SU-DHL-6 (cell line): Measurements from ENCODE around the gene CTDP1.
A peak's percentile ranks its signal among the peaks of the same experiment; 100 is the strongest.

Experiments
- H2AFZ ChIP-seq: fragments of 200-600 bp; sonication (generic); 2 replicates; pipeline ENCODE4 v1.6.1; 2014; ENCODE audit warnings: low read depth, mild to moderate bottlenecking, moderate library complexity, mixed read lengths, antibody characterized with exemption, low read length; ENCODE audit not compliant: severe bottlenecking
- H3F3A ChIP-seq: fragments of 200-600 bp; shearing (Covaris generic); 2 replicates; pipeline ENCODE4 v1.6.0; 2016; ENCODE audit warnings: antibody characterized with exemption, mild to moderate bottlenecking; ENCODE audit not compliant: insufficient read depth
- H3K27ac ChIP-seq: fragments of 200-600 bp; sonication (generic); 2 replicates; pipeline ENCODE4 v1.5.1; 2016; ENCODE audit warnings: low read depth, mild to moderate bottlenecking, low read length, moderate library complexity, mixed read lengths
- H3K27me3 ChIP-seq: fragments of 200-600 bp; sonication (generic), shearing (Covaris generic); 2 replicates; pipeline ENCODE4 v1.6.0; 2014; ENCODE audit warnings: mild to moderate bottlenecking, low read length
- H3K36me3 ChIP-seq: fragments of 200-600 bp; sonication (generic); 2 replicates; pipeline ENCODE4 v1.6.1; 2014; ENCODE audit warnings: mild to moderate bottlenecking, low read length, mixed read lengths
- H3K4me2 ChIP-seq: fragments of 300-600, 200-600 bp; shearing (Covaris generic), sonication (generic); 2 replicates; pipeline ENCODE4 v1.6.0; 2014; ENCODE audit warnings: low read length, low read depth, mild to moderate bottlenecking; ENCODE audit not compliant: poor library complexity, severe bottlenecking
- H3K4me3 ChIP-seq: fragments of 200-600 bp; sonication (generic); 2 replicates; pipeline ENCODE4 v1.5.1; 2014; ENCODE audit warnings: antibody characterized with exemption, low read length, mild to moderate bottlenecking, mixed read lengths; ENCODE audit not compliant: insufficient read depth, poor library complexity, severe bottlenecking
- H3K79me2 ChIP-seq: fragments of 200-600 bp; sonication (generic); 2 replicates; pipeline ENCODE4 v1.6.1; 2014; ENCODE audit warnings: mild to moderate bottlenecking, low read length, moderate library complexity; ENCODE audit not compliant: insufficient read depth
- H3K9ac ChIP-seq: fragments of 200-600 bp; sonication (generic); 2 replicates; pipeline ENCODE4 v1.7.0; 2014; ENCODE audit warnings: mild to moderate bottlenecking, low read length
- H3K9me2 ChIP-seq: fragments of 200-600 bp; sonication (generic); replicated peaks from 2 replicates; pipeline ENCODE4 v1.6.1; 2014; ENCODE audit warnings: low read length; ENCODE audit not compliant: insufficient read depth
- H3K9me3 ChIP-seq: fragments of 200-600 bp; sonication (generic); 2 replicates; pipeline ENCODE4 v1.6.1; 2014; ENCODE audit warnings: low read length, mixed read lengths; ENCODE audit not compliant: insufficient read depth
- H4K20me1 ChIP-seq: fragments of 200-600 bp; sonication (generic); 2 replicates; pipeline ENCODE4 v1.6.1; 2014; ENCODE audit warnings: low read depth, mild to moderate bottlenecking, antibody characterized with exemption, low read length, moderate library complexity, mixed read lengths
- EZH2phosphoT487 ChIP-seq: fragments of 200-600 bp; sonication (generic), shearing (Covaris generic); conservative IDR thresholded peaks from 2 replicates; pipeline ENCODE4 v1.6.1; 2018; ENCODE audit warnings: mild to moderate bottlenecking, antibody characterized with exemption, low read length, moderate library complexity, mixed read lengths
- TF ChIP-seq, protein P1 (sequence below): fragments of 200-600 bp; sonication (generic); IDR thresholded peaks from one replicate; pipeline ENCODE4 v1.5.1; 2017; ENCODE audit warnings: antibody characterized with exemption, mild to moderate bottlenecking, low read length, moderate library complexity; ENCODE audit not compliant: insufficient read depth, poor library complexity, severe bottlenecking

Gene CTDP1

DNA sequence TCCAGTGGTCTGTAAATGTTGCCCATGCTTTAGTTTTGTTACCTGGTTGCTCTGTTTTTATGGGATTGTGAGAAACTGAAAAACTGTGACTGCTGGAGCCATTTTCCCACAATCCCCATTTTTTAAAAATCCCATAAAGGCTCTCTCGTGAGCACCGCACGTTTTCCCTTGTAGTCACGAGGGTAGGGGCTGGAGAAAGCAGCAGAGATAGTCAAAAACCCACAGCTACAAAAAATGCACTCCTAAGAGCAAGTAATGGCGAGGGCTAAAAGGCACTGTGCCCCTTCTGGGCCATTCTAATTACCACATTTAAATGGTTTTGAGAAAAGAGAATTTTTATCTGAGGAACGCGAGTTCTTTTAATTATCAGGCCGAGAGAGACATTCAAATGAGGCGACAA is 1.8 kb upstream of the CTDP1 start:
- Histone ChIP-seq H3F3A (no peaks in the 10 kb centered on the region), H4K20me1 (peaks cover 12% of the 10 kb centered on the region; the same call in 1 of the 2 replicates), H3K9me2 (no peaks in the 10 kb centered on the region), H3K9me3 (no peaks in the 10 kb centered on the region), H2AFZ (no peak overlapping the region), H3K36me3 (peaks cover 3% of the 10 kb centered on the region; the same call in 1 of the 2 replicates), H3K79me2 (peaks cover 34% of the 10 kb centered on the region), H3K4me2 (peak overlapping the region; percentile 94), H3K27me3 (no peaks in the 10 kb centered on the region), H3K4me3 (peak overlapping the region; percentile 85), H3K27ac (no peak overlapping the region), H3K9ac (peak overlapping the region; percentile 83)
- TF ChIP-seq, protein P1, sequence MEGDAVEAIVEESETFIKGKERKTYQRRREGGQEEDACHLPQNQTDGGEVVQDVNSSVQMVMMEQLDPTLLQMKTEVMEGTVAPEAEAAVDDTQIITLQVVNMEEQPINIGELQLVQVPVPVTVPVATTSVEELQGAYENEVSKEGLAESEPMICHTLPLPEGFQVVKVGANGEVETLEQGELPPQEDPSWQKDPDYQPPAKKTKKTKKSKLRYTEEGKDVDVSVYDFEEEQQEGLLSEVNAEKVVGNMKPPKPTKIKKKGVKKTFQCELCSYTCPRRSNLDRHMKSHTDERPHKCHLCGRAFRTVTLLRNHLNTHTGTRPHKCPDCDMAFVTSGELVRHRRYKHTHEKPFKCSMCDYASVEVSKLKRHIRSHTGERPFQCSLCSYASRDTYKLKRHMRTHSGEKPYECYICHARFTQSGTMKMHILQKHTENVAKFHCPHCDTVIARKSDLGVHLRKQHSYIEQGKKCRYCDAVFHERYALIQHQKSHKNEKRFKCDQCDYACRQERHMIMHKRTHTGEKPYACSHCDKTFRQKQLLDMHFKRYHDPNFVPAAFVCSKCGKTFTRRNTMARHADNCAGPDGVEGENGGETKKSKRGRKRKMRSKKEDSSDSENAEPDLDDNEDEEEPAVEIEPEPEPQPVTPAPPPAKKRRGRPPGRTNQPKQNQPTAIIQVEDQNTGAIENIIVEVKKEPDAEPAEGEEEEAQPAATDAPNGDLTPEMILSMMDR = no peak
- TF ChIP-seq EZH2phosphoT487 = no peak

DNA sequence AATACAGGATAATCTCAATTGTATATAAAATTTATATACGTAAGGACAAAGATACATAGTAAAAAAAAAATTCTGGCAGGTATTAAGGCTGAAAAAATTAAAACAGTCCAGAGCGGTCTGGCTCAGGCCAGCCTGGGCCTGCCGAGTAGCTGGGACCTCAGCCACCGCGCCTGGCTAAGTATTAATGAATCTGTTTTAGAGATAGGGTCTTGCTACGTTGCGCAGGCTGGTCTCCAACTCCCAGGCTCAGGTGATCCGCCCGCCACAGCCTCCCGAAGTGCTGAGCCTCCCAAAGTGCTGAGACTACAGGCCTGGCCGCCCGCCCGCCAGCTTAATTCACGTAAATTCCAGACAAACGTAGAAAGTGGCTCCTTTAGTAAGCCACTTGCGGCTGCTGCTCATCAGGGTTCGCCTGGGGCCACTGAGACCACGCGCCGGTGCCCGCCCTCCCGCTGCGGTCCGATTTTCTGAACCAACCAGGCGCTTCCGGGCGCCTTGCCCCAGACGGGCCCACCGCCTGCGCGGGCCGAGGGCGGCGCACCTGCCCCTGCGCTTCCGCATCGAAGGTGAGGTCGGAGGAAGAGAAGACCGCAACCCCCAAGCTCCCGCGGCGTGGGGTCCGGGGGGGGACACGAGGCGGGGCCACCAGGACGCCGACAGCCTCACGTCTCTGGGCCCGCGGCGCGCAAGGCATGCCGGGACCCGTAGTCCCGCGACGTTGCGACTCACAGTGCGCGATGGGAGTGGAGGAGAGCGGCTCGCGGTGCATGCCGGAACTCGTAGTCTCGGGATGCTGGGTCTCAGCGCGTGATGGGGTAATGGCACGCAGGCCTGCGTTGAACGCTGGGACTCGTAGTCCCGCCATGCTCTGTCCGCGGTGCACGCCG is 695 bp upstream of the CTDP1 start:
- Histone ChIP-seq H3K27me3 (no peaks in the 10 kb centered on the region), H3K4me3 (peak overlapping the region; percentile 85), H2AFZ (peak overlapping the region; percentile 85), H3F3A (no peaks in the 10 kb centered on the region), H3K9ac (peak overlapping the region; percentile 83), H3K79me2 (peaks cover 45% of the 10 kb centered on the region), H3K27ac (peak overlapping the region; percentile 87), H3K9me2 (no peaks in the 10 kb centered on the region), H3K9me3 (no peaks in the 10 kb centered on the region), H3K36me3 (peaks cover 3% of the 10 kb centered on the region; the same call in 1 of the 2 replicates), H4K20me1 (peaks cover 12% of the 10 kb centered on the region; the same call in 1 of the 2 replicates), H3K4me2 (peak overlapping the region; percentile 94)
- TF ChIP-seq, protein P1 = no peak
- TF ChIP-seq EZH2phosphoT487 = no peak

DNA sequence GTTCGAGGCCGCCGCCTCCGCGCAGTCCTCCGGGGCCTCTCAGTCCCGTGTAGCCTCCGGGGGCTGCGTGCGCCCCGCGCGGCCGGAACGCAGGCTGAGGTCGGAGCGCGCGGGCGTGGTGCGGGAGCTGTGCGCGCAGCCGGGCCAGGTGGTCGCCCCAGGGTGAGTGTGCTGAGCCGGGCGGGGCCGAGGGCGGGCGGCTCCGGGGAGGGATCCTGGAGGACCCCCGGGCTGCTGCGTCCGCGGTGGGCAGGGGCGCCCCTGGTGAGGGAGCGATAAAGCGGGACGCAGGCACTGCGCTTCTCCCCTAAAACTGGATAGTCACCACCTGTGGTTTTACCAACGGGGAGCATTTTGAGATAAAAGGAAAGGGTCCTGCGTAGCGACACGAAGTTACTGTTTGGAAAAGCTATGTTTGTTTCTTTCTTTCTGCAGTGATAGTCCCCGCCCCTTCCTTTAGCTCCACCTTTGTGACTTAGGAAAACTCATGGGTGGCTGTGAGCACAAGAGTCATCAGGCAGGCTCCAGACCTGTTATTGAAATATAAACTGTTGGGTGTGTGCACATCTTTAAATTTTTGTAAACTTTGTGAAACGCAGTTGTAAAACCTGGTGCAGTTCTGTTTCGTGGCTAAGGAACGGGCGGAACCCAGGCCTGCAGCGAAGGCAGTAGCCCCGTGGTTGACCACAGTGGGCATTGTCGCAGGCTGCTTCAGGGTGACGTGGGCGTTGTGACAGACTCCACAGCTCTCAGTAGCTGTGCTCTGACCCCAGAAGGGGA is 687 bp downstream of the CTDP1 start:
- Histone ChIP-seq H3F3A (no peaks in the 10 kb centered on the region), H3K79me2 (peaks cover 59% of the 10 kb centered on the region), H4K20me1 (peaks cover 19% of the 10 kb centered on the region; the same call in 1 of the 2 replicates), H3K9ac (peak overlapping the region; percentile 83), H3K27me3 (no peaks in the 10 kb centered on the region), H3K4me3 (peak overlapping the region; percentile 65), H3K27ac (no peak overlapping the region), H3K4me2 (peak overlapping the region; percentile 75), H3K9me3 (no peaks in the 10 kb centered on the region), H3K36me3 (peaks cover 3% of the 10 kb centered on the region; the same call in 1 of the 2 replicates), H2AFZ (no peak overlapping the region), H3K9me2 (no peaks in the 10 kb centered on the region)
- TF ChIP-seq, protein P1 = no peak
- no peak for TF ChIP-seq EZH2phosphoT487
